HK-2 (cell line): ENCODE results near the gene ONECUT2.
"Not testable (repeated sequence)": the region's sequence is repeated elsewhere in the genome, so short reads cannot be mapped to it uniquely, and the experiment has no call there.

Experiments used
- DNase-seq: peaks from one replicate; pipeline ENCODE4 v3.0.0-alpha.2; 2018; ENCODE audit not compliant: unreplicated experiment

Gene ONECUT2

DNA sequence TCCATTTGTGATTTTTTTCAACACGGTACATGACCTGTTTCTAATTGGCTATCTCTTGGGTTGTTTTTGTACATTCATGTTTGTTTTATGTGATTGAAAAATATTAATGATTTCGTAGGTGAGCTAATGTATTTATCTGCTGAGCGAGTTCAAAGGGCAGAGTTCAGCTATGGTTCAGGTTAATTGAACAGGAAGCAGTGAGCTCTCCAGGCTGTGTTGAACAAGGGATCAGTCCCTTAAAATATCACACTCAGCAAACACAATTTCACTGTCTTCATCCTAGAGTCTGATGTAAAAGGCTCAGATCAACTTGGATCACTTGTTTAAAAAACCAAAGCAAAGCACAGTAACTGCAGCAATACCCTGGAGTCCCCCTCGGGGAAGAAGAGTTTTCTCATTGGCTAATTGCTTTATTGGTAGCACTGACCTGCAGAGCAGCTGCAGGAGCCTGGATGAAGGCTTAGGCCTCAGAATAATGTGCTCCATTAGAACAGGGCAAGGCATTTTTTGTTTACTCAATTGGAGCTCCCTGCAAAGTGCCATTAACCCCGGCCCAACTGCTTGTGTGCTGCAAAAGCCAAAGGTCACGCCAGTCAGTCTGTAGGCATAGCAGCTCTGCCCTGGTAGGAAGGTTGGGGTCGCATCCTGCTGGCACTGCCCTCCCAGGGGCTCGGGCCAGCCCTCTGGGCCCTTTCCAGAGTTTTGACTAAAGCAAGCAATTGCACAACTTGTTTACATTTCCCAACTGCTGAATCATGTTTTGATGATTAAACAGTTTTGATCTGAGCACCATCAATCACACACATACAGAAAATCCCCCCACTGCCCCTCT lies 10.5 kb downstream of the ONECUT2 start:
- DNase-seq, result no peak

DNA sequence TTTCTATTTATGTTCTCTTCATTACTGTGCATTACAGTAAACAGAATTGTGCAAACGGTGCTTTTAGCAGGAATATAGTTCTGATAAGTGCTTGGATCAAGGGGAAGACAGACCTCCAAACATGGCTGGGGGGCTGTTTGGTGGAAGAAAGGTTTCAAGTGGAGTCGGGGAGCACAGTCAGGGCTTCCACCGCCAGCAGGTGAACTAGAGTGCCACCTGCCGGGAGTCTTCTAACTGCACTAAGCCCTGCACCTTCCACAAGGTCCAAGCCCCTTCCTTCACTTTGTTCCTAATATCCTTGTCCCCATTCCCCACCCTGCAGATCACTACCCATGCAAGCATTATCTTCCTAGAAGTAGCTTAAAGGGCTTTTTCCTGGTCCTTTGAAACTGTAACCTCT lies 11.1 kb downstream of the ONECUT2 start:
- peak; percentile 16 for DNase-seq

DNA sequence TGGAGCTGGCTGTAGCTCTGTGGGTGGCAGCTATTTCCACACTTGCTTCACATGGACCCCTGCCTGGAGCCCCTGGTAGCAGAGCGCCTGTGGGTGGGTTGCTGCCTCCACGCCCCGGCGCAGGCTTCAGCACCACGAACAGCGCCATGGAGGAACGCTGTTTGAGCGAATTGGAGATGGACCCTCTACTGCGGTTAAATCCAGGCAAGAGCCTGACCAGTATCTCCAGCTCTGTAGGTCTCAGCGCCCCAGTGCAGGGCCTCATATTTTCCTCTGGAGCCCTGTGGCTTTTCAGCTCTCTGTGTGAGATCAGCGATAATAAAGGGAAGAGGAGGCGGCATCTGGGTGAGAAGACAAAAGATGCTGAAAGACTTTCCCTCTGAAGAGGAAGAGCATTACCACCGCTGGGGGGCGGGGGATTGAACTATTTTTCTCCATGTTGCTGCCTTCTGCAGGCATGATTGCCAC lies 12.0 kb downstream of the ONECUT2 start:
- no peak for DNase-seq

DNA sequence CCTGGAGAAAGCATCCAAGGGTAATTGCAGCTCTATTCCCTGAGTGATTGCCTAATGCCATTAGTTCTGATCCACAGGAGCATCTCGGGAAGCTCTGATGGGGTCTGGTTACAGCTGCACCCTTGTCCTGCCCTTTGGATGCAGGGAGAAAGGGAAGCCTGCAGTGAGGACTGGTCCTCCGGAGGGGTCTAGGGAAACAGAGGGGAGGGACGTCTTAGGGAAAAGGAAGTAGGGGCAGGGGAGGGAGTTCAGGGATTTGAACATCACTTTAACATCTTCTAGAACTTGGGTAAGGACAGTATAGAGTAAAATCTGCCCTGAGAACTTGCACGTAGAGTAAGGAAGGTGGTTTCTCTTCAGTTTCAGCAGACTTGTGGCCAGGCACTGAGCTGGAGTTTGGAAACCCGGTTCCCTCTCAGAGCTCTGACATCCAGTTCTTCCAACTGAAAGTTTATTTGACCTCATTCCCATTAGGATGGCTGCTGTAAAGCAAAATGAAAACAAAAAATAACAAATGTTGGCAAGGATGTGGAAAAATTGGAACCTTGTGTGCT lies 20.5 kb downstream of the ONECUT2 start:
- no peak for DNase-seq

DNA sequence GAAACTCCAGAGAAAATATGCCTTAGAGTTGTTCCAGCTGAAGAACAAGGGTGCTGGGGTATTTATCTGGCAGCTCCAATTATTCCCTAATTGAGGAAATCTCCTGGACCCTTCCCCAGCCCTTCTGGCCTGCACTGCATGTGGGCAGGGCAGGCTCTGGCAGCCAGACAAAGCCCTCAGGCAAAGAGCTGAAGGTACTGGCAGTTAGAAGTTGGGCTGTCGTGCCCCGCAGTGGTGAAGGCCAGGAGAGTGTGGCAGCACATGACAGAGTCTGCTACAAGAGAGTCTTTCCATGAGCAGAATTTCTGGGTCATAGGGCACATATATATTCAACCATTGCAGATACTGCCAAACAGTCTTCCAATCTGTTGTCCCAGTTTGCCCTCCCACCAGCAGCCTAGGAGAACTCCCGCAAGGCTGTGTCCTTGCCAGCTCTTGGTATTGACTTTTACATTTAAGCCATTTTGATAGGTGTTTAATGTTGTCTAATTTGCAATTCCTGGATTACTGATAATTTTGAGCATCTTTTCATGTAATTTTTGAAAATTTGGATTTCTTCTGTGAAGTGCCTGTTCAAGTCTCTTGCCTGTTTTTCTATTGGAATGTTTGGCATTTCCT lies 26.6 kb downstream of the ONECUT2 start:
- no peak for DNase-seq

DNA sequence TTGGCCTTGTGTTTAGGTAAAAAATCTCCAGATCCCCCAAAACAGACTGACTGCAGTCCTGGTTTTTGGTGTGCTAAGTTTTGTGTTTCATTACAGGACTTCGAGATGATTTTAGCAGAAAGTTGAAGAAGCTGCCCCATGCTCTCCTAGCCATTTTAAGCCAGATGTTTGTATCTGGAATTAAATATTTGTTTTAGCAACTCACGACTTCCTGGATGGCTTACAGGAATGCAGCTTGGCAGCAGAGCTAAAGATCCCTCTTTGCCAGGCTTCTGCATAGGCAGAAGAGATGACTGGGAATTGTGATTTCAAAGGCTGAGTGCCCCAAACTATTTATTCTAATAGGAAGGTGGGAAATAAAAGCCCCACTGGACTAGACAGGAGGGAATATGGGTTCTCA lies 31.1 kb downstream of the ONECUT2 start:
- no peak for DNase-seq

DNA sequence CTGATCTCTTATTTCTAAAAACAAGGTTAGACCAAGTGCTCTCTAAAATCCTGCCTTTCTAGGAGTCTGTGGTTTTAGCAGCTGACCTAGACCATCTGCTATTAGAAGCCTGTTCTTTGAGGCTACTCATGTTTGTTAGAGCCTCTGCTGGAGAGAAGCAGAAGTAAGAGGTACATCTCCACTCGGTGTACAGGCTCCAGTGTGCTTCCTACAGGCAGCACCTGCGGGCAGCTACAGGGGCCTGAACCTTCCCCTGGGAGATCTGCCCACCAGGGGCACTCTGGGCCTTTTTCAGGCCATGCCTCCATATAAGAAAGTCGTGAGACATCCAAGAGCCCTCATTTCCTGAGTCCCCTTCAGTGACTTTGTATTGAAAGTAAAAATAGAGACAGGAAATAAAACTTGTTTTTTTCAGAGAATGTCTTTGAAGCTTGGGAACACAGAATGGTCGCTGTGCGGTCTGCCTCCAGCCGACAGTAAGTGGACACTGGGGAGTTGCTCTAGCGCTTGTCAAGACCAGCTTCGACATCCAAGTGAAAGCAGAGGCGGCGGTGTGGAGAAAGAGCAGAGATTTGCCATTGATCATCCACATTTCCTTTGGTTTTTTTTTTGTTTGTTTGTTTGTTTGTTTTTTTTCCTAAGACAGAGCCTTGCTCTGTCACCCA lies 31.7 kb downstream of the ONECUT2 start:
- no peak for DNase-seq

DNA sequence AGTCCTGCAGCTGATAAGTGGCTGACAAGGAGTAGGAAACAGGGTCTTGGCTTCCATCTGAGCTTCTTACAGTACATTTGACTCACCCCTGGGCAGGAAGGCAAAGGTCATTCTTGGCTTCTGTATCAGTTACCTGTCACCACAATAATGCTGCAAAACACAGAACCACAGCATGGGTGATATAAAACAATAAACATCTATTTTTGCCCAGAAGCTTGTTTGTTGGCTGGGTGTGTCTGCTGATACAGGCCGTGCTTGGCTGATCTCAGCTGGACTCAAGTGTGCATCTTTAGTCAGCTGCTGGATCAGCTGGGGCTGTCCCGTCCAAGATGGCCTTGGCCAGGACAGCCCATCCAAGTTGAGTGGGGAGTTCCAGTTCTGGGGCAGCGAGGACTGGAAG lies 34.7 kb downstream of the ONECUT2 start:
- no peak for DNase-seq

DNA sequence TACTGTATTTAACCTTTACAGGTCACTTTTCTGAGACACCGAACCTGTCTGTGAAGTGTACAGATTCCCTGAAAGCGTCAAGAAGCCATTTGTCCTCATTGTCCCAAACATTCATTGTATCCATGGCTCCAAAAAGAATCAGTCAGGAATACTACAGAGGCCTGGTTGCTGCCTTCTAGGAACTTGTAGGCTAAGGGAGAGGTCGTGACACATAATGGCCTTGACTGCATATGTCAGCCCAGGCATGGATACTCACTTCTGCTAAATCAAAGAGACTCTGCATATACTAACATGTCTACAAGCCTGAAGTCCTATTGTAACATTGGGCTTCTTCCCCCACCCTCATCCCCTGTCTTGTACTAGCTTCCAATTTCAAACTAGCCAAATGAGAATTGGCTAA lies 40.2 kb downstream of the ONECUT2 start:
- no peak for DNase-seq

DNA sequence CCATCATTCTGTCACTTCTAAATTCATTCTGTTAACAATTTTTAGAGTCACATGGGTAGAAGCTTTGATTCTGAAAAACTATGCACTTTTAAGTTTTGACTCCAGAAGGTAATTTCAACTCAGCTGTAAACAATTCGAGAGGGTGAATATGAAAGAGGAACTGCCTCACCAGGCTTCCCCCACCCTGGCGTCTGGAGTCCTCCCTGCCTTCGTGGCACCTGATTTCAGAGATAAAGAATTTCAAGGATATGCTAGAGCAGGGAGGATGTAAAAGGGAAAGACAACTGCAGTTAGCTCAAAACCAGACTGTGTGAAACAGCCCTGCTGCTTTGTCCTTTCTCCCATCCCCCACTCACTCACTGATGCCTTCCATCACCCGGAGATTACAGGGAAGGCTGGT lies 40.7 kb downstream of the ONECUT2 start:
- DNase-seq, result no peak

DNA sequence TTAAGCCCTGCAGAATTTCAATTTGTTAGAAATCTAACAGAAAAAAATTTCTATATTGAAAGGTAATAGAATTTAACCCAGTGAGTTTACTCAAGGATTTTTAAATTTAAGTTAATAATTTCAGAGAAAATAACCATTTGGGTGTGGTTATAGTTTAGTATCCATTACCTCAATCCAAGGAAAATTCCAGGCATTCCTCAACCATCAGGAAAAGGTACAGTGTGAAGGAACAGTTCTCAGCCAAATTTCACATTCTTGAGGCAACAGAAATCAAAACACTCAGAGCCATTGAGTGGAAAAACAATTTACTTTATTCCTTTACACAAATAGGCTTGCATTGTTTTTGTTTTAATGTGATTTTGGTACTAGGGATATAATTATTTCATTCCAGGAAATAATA lies 45.6 kb downstream of the ONECUT2 start:
- no peak for DNase-seq

DNA sequence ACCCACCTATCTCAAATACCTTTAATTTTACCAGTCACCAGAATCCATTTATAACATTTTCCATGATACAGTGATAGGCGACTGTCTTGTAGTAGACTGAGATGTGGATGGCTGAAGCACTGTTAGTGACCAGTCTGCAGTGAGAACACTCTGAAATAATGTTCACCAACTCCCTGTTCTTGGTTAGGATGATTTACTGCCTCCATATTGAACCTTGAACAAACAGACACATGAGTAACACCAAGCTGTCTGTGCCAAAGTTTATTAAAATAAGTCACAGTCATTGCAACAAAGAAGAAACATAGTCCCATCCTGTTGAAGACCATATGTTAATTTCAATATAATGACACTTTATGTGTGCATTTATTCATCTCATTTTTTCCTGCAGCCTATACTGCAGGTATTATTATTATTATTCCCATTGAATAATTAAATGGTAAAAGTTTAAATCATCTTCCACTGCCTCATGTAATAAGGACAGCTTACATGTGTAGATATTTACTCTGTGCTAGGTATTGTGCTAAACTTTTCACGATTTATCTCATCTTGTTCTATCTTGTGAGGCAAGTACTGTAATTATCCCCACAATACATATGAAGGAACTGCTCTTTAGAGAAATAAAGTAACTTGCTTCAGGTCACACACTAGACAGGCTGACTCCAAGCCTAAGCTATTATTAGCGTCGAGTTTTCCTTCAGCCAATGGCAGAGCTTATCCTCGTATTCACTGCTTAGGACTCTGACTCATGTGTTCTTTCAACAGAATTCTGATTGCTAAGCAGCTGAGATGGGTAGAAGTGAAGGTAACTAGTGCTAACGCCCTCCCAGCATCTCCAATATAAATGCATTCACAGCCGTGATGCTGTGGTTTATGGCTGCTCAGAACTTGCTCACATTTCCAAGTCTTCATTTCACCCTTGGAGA lies 62.5 kb downstream of the ONECUT2 start:
- DNase-seq, result no peak

DNA sequence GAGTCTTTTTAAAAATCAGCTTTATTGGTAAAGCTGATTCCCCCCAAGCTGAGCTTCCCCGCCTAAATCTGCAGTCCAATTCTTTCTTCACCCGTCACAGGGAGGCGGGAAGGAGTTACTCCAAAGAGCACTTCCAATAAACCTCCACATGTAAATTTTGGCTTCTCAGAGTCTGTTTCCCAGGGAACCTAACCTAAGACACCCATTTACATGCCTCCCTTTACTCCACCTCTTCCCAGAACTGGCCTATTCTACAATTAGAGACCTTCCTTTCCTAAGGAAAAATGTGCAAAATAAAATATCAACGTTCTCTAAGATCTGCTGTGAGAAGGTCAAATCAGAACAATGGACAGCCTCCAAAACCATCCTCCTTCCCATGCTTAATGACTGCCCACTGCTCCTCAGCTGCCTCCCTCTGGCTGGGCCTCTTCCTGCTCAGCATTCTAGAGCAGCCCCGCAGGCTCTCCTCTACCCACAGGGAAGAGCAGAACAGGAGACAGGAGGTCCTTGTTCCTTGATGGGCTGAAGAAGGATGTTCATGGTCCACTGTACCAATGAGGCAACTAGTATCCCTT lies 63.6 kb downstream of the ONECUT2 start:
- no peak for DNase-seq

DNA sequence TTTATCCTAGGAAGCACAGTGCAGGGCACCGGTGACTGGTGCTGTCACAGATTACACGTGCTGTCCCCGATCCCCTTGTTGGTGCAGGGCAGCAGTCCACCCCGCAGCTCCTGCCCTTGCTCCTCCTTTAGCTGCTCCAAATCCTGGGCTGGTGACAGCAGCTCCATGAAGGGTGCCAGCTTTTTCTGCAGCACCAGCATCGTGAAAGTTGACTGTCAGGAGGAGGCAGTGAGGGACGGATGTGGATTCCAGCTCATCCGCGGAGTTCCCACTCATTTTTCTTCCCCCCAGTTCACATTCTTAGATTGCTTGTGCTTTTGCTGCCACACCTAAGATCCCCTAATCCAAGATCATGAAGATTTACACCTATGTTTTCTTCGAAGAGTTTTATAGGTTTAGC lies 67.5 kb downstream of the ONECUT2 start:
- no peak for DNase-seq

DNA sequence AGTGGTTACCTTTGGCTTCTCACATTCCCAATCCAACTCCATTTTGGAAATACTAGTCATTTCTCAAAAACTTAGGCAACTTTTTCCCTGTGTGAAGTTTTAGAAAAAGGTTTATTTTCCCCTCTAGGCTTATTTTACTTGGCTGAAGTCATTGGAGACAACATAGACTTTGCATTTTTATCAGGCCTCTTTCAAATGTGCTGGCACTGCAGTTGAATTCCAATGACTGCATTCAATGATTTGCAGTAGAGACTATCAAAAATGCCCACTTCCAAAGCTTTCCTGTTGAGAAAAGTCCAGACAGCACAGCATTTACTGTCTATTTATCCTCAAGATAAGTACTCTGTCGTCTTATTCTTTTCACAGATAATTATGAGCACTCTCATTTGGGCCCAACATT lies 70.1 kb downstream of the ONECUT2 start:
- no peak for DNase-seq

DNA sequence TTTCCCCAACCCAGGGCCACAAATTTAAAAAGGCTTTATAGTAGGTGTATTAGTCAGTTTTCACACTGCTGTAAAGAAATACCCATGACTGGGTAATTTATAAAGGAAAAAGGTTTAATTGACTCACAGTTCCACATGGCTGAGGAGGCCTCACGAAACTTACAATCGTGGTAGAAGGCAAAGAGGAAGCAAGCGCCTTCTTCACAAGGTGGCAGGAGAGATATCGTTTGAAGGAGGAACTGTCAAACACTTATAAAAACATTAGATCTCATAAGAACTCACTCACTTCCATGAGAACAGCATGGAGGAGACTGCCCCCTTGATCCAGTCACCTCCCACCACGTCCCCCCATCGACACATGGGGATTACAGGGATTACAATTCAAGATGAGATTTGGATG lies 80.9 kb downstream of the ONECUT2 start:
- DNase-seq, result no peak

DNA sequence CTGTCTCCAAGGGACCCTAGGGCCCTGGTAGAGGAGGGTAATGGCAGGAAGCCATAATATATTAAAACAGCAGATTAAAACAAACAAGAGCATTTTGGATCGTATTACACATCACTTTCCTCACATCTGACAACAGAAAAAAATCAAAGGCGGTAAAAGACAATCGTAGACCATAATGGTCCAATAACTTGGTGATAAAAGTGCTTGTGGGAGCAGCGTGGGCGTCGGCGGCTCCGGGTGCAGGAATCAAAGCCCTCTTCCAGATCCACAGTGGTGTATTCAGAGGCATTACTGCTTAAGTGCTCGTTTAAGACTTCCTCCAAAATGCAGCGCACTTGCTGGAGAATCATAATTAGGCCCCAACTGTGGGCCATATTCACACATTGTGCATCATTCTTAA lies 83.4 kb downstream of the ONECUT2 start:
- DNase-seq, result no peak

DNA sequence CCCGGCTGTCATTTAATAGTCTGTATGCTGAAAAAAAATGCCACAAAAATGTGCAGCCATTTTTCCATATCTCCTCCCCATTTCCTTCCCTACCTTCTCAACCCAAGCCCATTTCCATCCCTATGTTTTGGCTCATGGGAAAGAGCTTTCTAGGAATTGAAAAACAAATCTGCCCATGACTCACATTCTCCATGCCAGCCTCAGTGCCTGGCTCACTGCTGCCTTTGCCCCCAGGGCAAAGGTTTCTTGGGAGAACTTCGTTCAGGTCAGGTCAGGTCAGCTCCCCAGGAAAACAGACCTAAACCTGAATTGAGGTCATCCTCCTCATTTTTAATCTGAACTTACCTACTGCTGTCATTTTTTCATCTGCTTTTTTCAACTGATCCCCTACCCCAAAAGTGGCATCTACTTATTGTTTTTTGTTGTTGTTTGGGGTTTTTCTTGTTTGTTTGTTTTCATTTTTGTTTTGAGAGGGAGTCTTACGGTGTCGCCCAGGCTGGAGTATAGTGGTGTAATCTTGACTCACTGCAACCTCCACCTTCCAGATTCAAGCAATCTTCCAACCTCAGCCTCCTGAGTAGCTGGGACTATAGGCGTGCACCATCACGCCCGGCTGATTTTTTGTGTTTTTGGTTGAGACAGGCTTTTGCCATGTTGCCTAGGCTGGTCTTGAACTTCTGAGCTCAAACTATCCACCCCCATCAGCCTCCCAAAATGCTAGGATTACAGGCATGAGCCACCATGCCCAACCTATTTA lies 84.7 kb downstream of the ONECUT2 start:
- DNase-seq, result no peak

DNA sequence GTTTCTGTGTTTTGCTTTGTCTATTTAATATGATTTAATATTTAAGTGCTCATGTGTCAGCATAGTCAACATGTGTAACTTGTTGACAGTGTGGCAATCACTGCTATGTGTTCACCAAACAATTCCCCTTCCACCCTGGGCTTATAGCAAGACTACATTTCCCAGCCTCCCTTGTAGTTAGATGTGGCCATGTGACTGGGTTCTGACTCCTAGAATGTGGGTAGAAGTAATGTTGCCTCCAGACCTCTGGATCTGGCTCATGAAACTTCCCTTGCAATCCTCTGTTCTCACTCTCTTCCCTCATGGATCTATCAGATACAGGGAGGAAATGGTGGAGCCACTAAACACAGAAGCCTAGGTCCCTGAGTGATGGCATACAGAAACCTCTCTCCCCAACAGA lies 87.2 kb downstream of the ONECUT2 start:
- DNase-seq, result not testable (repeated sequence)

DNA sequence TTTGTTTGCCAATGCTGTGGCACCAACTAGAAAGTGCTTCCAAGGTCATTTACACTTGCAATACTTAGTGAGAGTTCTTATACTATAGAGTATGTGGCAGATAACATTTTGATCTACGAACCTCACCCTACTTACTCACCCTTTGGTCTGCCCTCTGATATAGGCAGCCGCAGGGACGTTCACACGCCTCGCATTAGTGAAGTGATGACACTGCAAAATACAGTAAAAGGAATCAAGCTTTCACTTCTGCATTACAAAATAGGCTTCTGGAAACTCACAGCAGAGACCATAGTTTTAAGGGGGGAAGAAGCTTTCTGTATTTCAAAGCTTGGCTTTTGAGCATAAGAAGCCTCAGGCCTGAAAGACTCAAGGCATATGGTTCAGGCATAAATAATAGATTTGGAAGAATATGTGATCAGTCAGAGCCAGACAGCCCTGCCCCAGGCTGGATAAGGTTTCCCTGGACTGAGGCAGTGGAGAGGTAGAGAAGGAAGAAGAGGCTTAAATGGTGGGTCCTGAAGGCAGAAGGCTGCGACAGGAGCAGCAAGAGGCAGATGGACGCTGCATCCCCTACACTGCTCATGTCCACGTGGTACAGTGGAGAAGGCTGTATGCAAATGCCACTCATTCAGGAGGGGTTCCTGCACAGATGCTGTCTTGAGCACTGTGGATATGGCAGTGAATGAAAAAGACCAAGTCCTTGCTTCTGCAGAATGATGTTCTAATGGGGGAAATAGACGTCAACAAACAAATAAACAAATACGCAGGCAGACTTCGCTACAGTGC lies 88.2 kb downstream of the ONECUT2 start:
- DNase-seq, result no peak
